ENCODE measurements around the gene EMC9.

EMC9 gene

GRCh38 chr14:24162093-24162492 is 20.7 kb upstream of the EMC9 start:
- H3K27me3 ChIP-seq (replicated peaks; ENCODE audit: control insufficient read depth, insufficient read depth, low read length): no peaks in the 10 kb centered on the region
- peak overlapping the region; percentile 96 for H3K4me3 ChIP-seq (replicated peaks; ENCODE audit: low read depth, low read length)
- H3K36me3 ChIP-seq (ENCODE audit: control insufficient read depth, insufficient read depth, low read length): peaks cover 56% of the 10 kb centered on the region
- no peak for DNase-seq (ENCODE audit: extremely low read depth, insufficient read length)
- no peak for TF ChIP-seq CTCF (IDR thresholded peaks at IDR 0.05; ENCODE audit: insufficient read depth, low read length, poor library complexity, severe bottlenecking)

GRCh38 chr14:24160850-24161804 is 19.7 kb upstream of the EMC9 start, which contains the start of gene IRF9:
TSS of gene IRF9 (plus strand) at chr14:24161265. CDS start at chr14:24162145, 880 bp downstream.
- H3K4me3 ChIP-seq (replicated peaks; ENCODE audit: low read depth, low read length): peak within 1 kb of the TSS; percentile 96
- H3K36me3 ChIP-seq (ENCODE audit: control insufficient read depth, insufficient read depth, low read length): peaks cover 56% of the 10 kb centered on the region
- no peaks in the 10 kb centered on the region for H3K27me3 ChIP-seq (replicated peaks; ENCODE audit: control insufficient read depth, insufficient read depth, low read length)
- peak; percentile 90 for DNase-seq (ENCODE audit: extremely low read depth, insufficient read length)
- peak; percentile 88 for TF ChIP-seq CTCF (IDR thresholded peaks at IDR 0.05; ENCODE audit: insufficient read depth, low read length, poor library complexity, severe bottlenecking)

GRCh38 chr14:24160499-24160849 is 19.1 kb upstream of the EMC9 start:
- TF ChIP-seq CTCF (IDR thresholded peaks at IDR 0.05; ENCODE audit: insufficient read depth, low read length, poor library complexity, severe bottlenecking): no peak
- DNase-seq (ENCODE audit: extremely low read depth, insufficient read length): no peak
- Histone ChIP-seq H3K4me3 (replicated peaks; ENCODE audit: low read depth, low read length) (no peak overlapping the region), H3K36me3 (ENCODE audit: control insufficient read depth, insufficient read depth, low read length) (peaks cover 53% of the 10 kb centered on the region), H3K27me3 (replicated peaks; ENCODE audit: control insufficient read depth, insufficient read depth, low read length) (no peaks in the 10 kb centered on the region)

- no peak for DNase-seq (ENCODE audit: extremely low read depth, insufficient read length)
- peaks cover 53% of the 10 kb centered on the region for H3K36me3 ChIP-seq (ENCODE audit: control insufficient read depth, insufficient read depth, low read length)
- no peaks in the 10 kb centered on the region for H3K27me3 ChIP-seq (replicated peaks; ENCODE audit: control insufficient read depth, insufficient read depth, low read length)
- no peak overlapping the region for H3K4me3 ChIP-seq (replicated peaks; ENCODE audit: low read depth, low read length)
- no peak for TF ChIP-seq CTCF (IDR thresholded peaks at IDR 0.05; ENCODE audit: insufficient read depth, low read length, poor library complexity, severe bottlenecking)
Measured at GRCh38 chr14:24159777-24160498, 18.5 kb upstream of the EMC9 start.

GRCh38 chr14:24157331-24157730 is 15.9 kb upstream of the EMC9 start:
- no peak for TF ChIP-seq CTCF (IDR thresholded peaks at IDR 0.05; ENCODE audit: insufficient read depth, low read length, poor library complexity, severe bottlenecking)
- no peak overlapping the region for H3K4me3 ChIP-seq (replicated peaks; ENCODE audit: low read depth, low read length)
- no peak for DNase-seq (ENCODE audit: extremely low read depth, insufficient read length)
- H3K36me3 ChIP-seq (ENCODE audit: control insufficient read depth, insufficient read depth, low read length): peaks cover 35% of the 10 kb centered on the region
- no peaks in the 10 kb centered on the region for H3K27me3 ChIP-seq (replicated peaks; ENCODE audit: control insufficient read depth, insufficient read depth, low read length)

Data from GM06990 (cell line).